HepG2 (cell line): Measurements from ENCODE around the gene PCNP. TPM values are rescaled to one million over a fixed set of nuclear protein-coding genes. Genes with fewer than 3 reads are reported as not detected.
A peak's percentile ranks its signal among the peaks of the same experiment; 100 is the strongest.

ENCODE experiments used
- CCAR2 ChIP-seq: fragments of 200-400 bp; formaldehyde crosslinking; optimal IDR thresholded peaks from 2 replicates; pipeline ENCODE3; 2018; ENCODE audit warnings: low read depth, mild to moderate bottlenecking, low read length, moderate library complexity
- ELF4 ChIP-seq: sonication (generic); formaldehyde crosslinking; IDR thresholded peaks from 2 replicates; pipeline ENCODE4 v1.5.0; 2020; ENCODE audit warnings: missing genetic modification reagents, mild to moderate bottlenecking, moderate library complexity, borderline replicate concordance
- FOXP1 ChIP-seq, 2 experiments: fragments of 450-650 bp in 1 of 2; IDR thresholded peaks; 2 replicates each; pipeline ENCODE4 v1.6.1; 2017 to 2018; ENCODE audit warnings: antibody characterized with exemption in 1 of 2
- GTF3A ChIP-seq: sonication (generic); formaldehyde crosslinking; conservative IDR thresholded peaks from 2 replicates; pipeline ENCODE4 v1.4.0; 2020; ENCODE audit warnings: mild to moderate bottlenecking, missing genetic modification reagents
- KLF11 ChIP-seq: IDR thresholded peaks from 2 replicates; pipeline ENCODE4 v1.6.1; 2016; ENCODE audit warnings: missing compliant biosample characterization
- PHF20 ChIP-seq: sonication (generic); formaldehyde crosslinking; IDR thresholded peaks from 2 replicates; pipeline ENCODE4 v1.5.0; 2020; ENCODE audit warnings: mild to moderate bottlenecking, missing genetic modification reagents
- SAFB2 ChIP-seq: sonication (generic); formaldehyde crosslinking; IDR thresholded peaks from 2 replicates; pipeline ENCODE4 v1.5.1; 2020; ENCODE audit warnings: missing genetic modification reagents, low read depth, mild to moderate bottlenecking, borderline replicate concordance
- SATB2 ChIP-seq: sonication (generic); formaldehyde crosslinking; IDR thresholded peaks from 2 replicates; pipeline ENCODE4 v1.5.0; 2020; ENCODE audit warnings: missing genetic modification reagents
- SIN3A ChIP-seq: IDR thresholded peaks from 2 replicates; pipeline ENCODE4 v1.6.1; 2011; ENCODE audit warnings: low read depth, mild to moderate bottlenecking, control low read depth, low read length, borderline replicate concordance
- ZNF136 ChIP-seq: sonication (generic); formaldehyde crosslinking; IDR thresholded peaks from 2 replicates; pipeline ENCODE4 v1.8.1; 2022; ENCODE audit warnings: low read depth, mild to moderate bottlenecking, moderate library complexity, missing genetic modification reagents
- ZNF3 ChIP-seq: IDR thresholded peaks from 2 replicates; pipeline ENCODE4 v1.7.0; 2017; ENCODE audit warnings: inconsistent platforms
- ZNF367 ChIP-seq: sonication (generic); formaldehyde crosslinking; IDR thresholded peaks from 2 replicates; pipeline ENCODE4 v1.4.0; 2020; ENCODE audit warnings: missing genetic modification reagents, borderline replicate concordance
- ZNF431 ChIP-seq: sonication (generic); formaldehyde crosslinking; IDR thresholded peaks from 2 replicates; pipeline ENCODE4 v1.9.0; 2022; ENCODE audit warnings: missing genetic modification reagents, low read depth, mild to moderate bottlenecking, borderline replicate concordance
- ZNF496 ChIP-seq: sonication (generic); formaldehyde crosslinking; IDR thresholded peaks from 2 replicates; pipeline ENCODE4 v1.8.1; 2023; ENCODE audit warnings: mild to moderate bottlenecking, moderate library complexity, missing genetic modification reagents; ENCODE audit not compliant: insufficient replicate concordance
- ZNF614 ChIP-seq: IDR thresholded peaks from 2 replicates; pipeline ENCODE4 v1.6.1; 2018; ENCODE audit warnings: missing biosample characterization, missing genetic modification reagents, inconsistent platforms, borderline replicate concordance
- polyA plus RNA-seq, 8 experiments: library from polyadenylated mRNA; depleted of rRNA in 3 of 8; stranded (reverse) in 7 of 8; unstranded in 1 of 8; fragments of >200 nt; fragmentation: Illumina TruSeq in 4 of 8; extraction: Trizol in 4 of 8; gene quantifications; 2 replicates each; pipeline versions ENCODE4 v1.2.1 to v1.2.3, GENCODE V29; 2011 to 2016; ENCODE audit warnings: low read depth in 4 of 8, missing spikeins in 1 of 8, mixed read lengths in 1 of 8; ENCODE audit not compliant: insufficient read depth in 1 of 8
- total RNA-seq, 5 experiments: library from RNA; depleted of rRNA; stranded (reverse); fragments of >200 nt; fragmentation: Illumina TruSeq; extraction: Trizol; gene quantifications; 2 replicates each; pipeline ENCODE4 v1.2.3, GENCODE V29; 2016; ENCODE audit warnings: low read depth in 1 of 5
- TF ChIP-seq, protein P1 (sequence below): sonication (generic); formaldehyde crosslinking; conservative IDR thresholded peaks from 2 replicates; pipeline ENCODE4 v1.8.0; 2022; ENCODE audit warnings: low read depth, missing genetic modification reagents
- TF ChIP-seq, protein P2 (sequence below): IDR thresholded peaks from 2 replicates; pipeline ENCODE4 v1.6.1; 2012; ENCODE audit warnings: inconsistent platforms
- TF ChIP-seq, protein P3 (sequence below): IDR thresholded peaks from 2 replicates; pipeline ENCODE4 v1.6.1; 2016; ENCODE audit warnings: low read depth
- TF ChIP-seq, protein P4 (sequence below): sonication (generic); formaldehyde crosslinking; IDR thresholded peaks from 2 replicates; pipeline ENCODE4 v1.4.0; 2020; ENCODE audit warnings: missing genetic modification reagents
- TF ChIP-seq, protein P5 (sequence below): sonication (generic); formaldehyde crosslinking; IDR thresholded peaks from 2 replicates; pipeline ENCODE4; 2020; ENCODE audit warnings: missing genetic modification reagents, mild to moderate bottlenecking, borderline replicate concordance

The PCNP gene
- total and polyA plus RNA-seq, 2 of the 13 experiments (the other 11 are each of a cell fraction or from before 2014, with no cell fraction given) = 44.1 to 78.2 TPM

DNA sequence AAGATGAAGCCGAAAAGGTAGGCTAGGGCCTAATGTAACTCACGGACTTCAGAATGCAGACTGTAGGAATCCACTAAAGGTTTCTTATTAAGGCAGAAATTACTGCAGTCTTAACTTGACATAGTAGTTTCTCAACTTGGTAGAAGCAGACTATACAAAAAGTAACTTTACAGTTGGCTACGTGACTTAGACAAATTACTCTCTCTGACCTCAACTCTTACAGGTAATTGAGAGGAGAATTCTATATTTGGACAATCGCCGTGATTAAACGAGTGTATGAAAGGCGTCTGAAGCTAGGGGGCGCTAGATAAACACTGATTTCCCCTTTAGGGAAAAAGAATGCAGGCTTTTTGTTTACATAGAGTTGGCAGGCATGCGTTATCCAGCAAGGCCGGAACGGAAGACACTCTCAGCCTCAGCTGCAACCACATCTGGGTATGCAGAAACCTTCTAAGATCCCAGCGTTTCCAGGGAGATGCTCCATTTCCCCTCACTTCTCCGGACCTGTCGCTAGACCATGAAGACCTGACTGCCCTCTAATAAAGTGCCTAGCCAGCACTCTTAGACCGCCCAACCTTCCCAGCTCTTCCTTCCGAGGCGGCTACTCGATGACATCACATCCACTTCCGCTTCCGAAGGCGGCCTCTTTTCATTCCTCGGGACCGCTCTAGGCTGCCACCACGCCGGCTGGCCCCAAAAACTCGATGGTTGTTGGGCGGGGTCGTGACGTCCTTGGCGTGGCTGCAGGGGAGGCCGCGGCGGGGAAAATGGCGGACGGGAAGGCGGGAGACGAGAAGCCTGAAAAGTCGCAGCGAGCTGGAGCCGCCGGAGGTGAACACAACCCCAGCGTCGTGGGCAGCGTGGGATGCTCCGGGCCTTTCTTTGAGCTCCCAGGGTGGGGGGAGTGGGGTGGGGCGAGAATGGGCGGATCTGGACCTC, at the start of gene PCNP (continued):
- TF ChIP-seq SAFB2 (CRISPR knock-in tag) = no peak; the same call in 1 of the 2 replicates
- 0 out of 2 replicates have a peak, but pooled peaks have one; percentile 73 for TF ChIP-seq ELF4 (CRISPR knock-in tag)
- TF ChIP-seq, protein P1, sequence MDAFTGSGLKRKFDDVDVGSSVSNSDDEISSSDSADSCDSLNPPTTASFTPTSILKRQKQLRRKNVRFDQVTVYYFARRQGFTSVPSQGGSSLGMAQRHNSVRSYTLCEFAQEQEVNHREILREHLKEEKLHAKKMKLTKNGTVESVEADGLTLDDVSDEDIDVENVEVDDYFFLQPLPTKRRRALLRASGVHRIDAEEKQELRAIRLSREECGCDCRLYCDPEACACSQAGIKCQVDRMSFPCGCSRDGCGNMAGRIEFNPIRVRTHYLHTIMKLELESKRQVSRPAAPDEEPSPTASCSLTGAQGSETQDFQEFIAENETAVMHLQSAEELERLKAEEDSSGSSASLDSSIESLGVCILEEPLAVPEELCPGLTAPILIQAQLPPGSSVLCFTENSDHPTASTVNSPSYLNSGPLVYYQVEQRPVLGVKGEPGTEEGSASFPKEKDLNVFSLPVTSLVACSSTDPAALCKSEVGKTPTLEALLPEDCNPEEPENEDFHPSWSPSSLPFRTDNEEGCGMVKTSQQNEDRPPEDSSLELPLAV (CRISPR knock-in tag) = no peak
- TF ChIP-seq ZNF496 (CRISPR knock-in tag) = no peak
- TF ChIP-seq, protein P2, sequence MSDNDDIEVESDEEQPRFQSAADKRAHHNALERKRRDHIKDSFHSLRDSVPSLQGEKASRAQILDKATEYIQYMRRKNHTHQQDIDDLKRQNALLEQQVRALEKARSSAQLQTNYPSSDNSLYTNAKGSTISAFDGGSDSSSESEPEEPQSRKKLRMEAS = peak; percentile 90
- no peak for TF ChIP-seq SATB2
- peak; percentile 34 for TF ChIP-seq CCAR2
- TF ChIP-seq, protein P3, sequence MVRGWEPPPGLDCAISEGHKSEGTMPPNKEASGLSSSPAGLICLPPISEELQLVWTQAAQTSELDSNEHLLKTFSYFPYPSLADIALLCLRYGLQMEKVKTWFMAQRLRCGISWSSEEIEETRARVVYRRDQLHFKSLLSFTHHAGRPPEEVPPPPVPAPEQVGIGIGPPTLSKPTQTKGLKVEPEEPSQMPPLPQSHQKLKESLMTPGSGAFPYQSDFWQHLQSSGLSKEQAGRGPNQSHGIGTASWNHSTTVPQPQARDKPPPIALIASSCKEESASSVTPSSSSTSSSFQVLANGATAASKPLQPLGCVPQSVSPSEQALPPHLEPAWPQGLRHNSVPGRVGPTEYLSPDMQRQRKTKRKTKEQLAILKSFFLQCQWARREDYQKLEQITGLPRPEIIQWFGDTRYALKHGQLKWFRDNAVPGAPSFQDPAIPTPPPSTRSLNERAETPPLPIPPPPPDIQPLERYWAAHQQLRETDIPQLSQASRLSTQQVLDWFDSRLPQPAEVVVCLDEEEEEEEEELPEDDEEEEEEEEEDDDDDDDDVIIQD = peak; percentile 75; the same call in 1 of the 2 replicates
- no peak for TF ChIP-seq ZNF614 (CRISPR knock-in tag)
- 0 out of 2 replicates have a peak, but pooled peaks have one; percentile 25 for TF ChIP-seq ZNF136 (CRISPR knock-in tag)
- TF ChIP-seq FOXP1 (IDR thresholded peaks at IDR 0.05) = no peak
- peak; percentile 27; the same call in 1 of the 2 replicates for TF ChIP-seq FOXP1 (CRISPR knock-in tag; IDR thresholded peaks at IDR 0.05)
- TF ChIP-seq ZNF3 = no peak
- TF ChIP-seq KLF11 = 0 out of 2 replicates have a peak, but pooled peaks have one; percentile 49
- TF ChIP-seq ZNF431 (CRISPR knock-in tag) = no peak
- TF ChIP-seq, protein P4, sequence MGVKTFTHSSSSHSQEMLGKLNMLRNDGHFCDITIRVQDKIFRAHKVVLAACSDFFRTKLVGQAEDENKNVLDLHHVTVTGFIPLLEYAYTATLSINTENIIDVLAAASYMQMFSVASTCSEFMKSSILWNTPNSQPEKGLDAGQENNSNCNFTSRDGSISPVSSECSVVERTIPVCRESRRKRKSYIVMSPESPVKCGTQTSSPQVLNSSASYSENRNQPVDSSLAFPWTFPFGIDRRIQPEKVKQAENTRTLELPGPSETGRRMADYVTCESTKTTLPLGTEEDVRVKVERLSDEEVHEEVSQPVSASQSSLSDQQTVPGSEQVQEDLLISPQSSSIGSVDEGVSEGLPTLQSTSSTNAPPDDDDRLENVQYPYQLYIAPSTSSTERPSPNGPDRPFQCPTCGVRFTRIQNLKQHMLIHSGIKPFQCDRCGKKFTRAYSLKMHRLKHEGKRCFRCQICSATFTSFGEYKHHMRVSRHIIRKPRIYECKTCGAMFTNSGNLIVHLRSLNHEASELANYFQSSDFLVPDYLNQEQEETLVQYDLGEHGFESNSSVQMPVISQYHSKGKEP = no peak
- TF ChIP-seq SIN3A = no peak
- TF ChIP-seq GTF3A (CRISPR knock-in tag) = 0 out of 2 replicates have a peak, but pooled peaks have one; percentile 53
- TF ChIP-seq, protein P5, sequence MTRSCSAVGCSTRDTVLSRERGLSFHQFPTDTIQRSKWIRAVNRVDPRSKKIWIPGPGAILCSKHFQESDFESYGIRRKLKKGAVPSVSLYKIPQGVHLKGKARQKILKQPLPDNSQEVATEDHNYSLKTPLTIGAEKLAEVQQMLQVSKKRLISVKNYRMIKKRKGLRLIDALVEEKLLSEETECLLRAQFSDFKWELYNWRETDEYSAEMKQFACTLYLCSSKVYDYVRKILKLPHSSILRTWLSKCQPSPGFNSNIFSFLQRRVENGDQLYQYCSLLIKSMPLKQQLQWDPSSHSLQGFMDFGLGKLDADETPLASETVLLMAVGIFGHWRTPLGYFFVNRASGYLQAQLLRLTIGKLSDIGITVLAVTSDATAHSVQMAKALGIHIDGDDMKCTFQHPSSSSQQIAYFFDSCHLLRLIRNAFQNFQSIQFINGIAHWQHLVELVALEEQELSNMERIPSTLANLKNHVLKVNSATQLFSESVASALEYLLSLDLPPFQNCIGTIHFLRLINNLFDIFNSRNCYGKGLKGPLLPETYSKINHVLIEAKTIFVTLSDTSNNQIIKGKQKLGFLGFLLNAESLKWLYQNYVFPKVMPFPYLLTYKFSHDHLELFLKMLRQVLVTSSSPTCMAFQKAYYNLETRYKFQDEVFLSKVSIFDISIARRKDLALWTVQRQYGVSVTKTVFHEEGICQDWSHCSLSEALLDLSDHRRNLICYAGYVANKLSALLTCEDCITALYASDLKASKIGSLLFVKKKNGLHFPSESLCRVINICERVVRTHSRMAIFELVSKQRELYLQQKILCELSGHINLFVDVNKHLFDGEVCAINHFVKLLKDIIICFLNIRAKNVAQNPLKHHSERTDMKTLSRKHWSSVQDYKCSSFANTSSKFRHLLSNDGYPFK = peak; percentile 94
- TF ChIP-seq ZNF367 (CRISPR knock-in tag) = no peak
- TF ChIP-seq PHF20 (CRISPR knock-in tag) = peak; percentile 96
